Measurements from ENCODE around the gene MYL7.
A peak's percentile ranks its signal among the peaks of the same experiment; 100 is the strongest.

The MYL7 gene

GRCh38 chr7:44098092-44099068 lies 42.8 kb downstream of the MYL7 start:
- no peak for DNase-seq

- no peak for DNase-seq
Measured at GRCh38 chr7:44097064-44097932, 43.8 kb downstream of the MYL7 start.

DNA sequence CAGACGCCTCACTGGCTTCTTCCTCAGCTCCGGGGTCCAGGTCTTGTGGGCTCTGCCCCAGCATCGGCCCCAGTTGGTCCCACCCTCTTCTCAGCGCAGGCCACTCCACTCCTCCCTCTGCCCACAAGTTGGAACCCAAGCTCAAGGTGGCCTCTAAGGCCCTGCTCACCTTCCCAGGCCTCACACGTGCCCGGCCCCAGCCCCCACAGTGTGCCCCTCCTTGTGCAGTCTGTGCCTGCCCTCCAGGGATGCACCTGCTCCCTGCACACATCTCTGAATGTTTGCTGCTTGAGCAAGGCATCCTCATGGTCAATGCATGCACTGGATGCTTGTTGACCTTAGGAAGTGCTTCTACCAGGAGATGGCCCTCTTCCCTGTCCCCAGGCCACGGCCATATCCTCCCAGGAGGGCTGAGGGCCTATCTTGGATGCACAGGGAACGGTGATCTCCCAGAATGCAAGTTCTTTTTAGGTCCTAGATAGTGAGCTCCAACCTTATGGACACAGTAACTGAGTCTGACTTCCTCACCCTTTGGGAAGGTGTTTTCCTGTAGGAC lies 44.7 kb downstream of the MYL7 start:
- no peak for DNase-seq

DNA sequence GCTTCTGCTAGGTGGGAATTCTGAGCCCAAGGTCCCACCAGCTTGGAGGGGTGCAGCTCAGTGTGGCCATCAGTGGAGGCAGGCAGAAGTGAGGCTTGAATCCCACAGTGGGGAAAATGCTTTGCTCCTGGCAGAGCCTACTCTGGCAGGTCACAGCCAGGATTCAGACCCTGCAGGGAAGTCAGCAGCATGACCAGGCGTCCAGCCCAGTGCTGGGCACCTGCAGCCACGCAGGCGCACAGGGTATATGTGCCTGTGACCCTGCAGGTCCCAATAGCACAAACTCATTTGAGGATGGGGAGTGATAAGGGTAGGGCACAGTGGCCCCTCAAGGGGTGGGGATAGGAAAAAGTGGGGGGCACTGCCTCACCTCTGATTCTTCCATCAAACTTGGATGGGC lies 45.4 kb downstream of the MYL7 start:
- DNase-seq = no peak

- DNase-seq = no peak
Measured at GRCh38 chr7:44094883-44095592, 46.1 kb downstream of the MYL7 start.

DNA sequence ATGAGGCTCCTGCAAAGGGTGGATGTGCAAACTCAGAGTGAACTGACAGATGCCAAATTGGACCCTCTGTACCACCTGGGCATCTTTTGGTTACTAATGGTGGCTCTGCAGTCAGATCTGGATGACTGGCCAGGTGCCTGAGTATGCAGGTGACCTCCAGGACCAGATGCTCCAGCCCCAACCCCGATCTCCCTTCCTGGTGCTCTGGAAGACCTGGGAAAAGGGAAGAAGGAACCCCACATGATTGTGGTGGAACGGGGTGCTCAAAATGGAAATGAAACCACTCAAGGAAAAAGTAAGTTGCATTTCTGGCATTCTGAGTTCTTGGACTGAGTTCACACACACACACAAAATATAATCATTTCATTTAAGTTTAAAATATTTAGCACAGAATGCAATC lies 46.8 kb downstream of the MYL7 start:
- DNase-seq = peak; percentile 15

DNA sequence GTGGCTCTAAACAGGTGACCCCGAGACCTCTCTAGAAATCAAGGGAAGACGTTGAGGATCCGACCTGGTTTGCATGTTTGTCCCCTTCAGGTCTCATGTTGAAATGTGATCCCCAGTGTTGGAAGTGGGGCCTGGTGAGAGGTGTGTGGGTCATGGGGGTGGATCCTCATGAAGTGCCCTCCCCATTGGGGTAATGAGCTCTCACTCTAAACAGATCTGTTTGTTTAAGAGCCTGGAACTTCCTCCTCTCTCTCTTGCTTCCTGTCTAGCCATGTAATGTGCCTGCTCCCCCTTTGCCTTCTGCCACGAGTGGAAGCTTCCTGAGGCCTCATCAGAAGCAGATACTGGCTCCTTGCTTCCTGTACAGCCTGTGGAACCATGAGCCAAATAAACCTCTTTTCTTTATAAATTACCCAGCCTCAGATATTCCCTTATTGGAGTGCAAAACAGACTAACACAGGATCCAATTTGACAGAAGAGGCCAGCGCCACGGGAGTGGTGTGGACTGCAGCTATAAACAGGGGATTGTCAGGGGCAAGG lies 48.0 kb downstream of the MYL7 start:
- DNase-seq = no peak
